OCI-LY1 (cell line): ENCODE measurements around the gene MTHFD1L.

Source experiments
- H2AFZ ChIP-seq: fragments of 200-600 bp; sonication (generic), shearing (Covaris generic); 2 replicates; pipeline ENCODE4 v1.6.0; 2014; ENCODE audit warnings: antibody characterized with exemption, mild to moderate bottlenecking, low read length
- H3F3A ChIP-seq: fragments of 200-600 bp; sonication (generic), shearing (Covaris generic); 2 replicates; pipeline ENCODE4 v1.6.0; 2014; ENCODE audit warnings: mild to moderate bottlenecking, antibody characterized with exemption, low read length, moderate library complexity; ENCODE audit not compliant: insufficient read depth
- H3K27ac ChIP-seq: fragments of 200-600 bp; sonication (generic); 2 replicates; pipeline ENCODE4 v1.5.1; 2014; ENCODE audit warnings: low read length, mixed run types, mild to moderate bottlenecking, low read depth; ENCODE audit not compliant: poor library complexity, severe bottlenecking
- H3K27me3 ChIP-seq: fragments of 200-600 bp; sonication (generic); 2 replicates; pipeline ENCODE4 v1.6.0; 2014; ENCODE audit warnings: antibody characterized with exemption, mild to moderate bottlenecking, low read length, moderate library complexity; ENCODE audit not compliant: insufficient read depth
- H3K36me3 ChIP-seq: fragments of 200-600 bp; sonication (generic); 2 replicates; pipeline ENCODE4 v1.6.1; 2014; ENCODE audit warnings: mild to moderate bottlenecking, antibody characterized with exemption, low read length, moderate library complexity, mixed read lengths; ENCODE audit not compliant: insufficient read depth
- H3K4me1 ChIP-seq: fragments of 200-600 bp; sonication (generic); 2 replicates; pipeline ENCODE4 v1.5.1; 2014; ENCODE audit warnings: mild to moderate bottlenecking, low read length, moderate library complexity; ENCODE audit not compliant: insufficient read depth, severe bottlenecking
- H3K4me2 ChIP-seq: fragments of 200-600 bp; sonication (generic), shearing (Covaris generic); 2 replicates; pipeline ENCODE4 v1.6.1; 2014; ENCODE audit warnings: low read length
- H3K4me3 ChIP-seq: fragments of 200-600 bp; sonication (generic); 2 replicates; pipeline ENCODE4 v1.5.1; 2014; ENCODE audit warnings: low read length, low read depth, mild to moderate bottlenecking, mixed read lengths; ENCODE audit not compliant: poor library complexity, severe bottlenecking
- H3K79me2 ChIP-seq: fragments of 200-600 bp; shearing (Covaris generic); 2 replicates; pipeline ENCODE4 v1.6.1; 2016; ENCODE audit warnings: mixed run types, low read length, mixed read lengths; ENCODE audit not compliant: insufficient read depth
- H3K9ac ChIP-seq: fragments of 200-600 bp; sonication (generic), shearing (Covaris generic); 2 replicates; pipeline ENCODE4 v1.6.1; 2014; ENCODE audit warnings: mild to moderate bottlenecking, low read length, mixed read lengths
- H3K9me2 ChIP-seq: fragments of 200-600 bp; sonication (generic), shearing (Covaris generic); 2 replicates; pipeline ENCODE4 v1.6.1; 2014; ENCODE audit warnings: low read depth, mild to moderate bottlenecking, low read length, mixed read lengths
- H3K9me3 ChIP-seq: fragments of 200-600 bp; shearing (Covaris generic); 2 replicates; pipeline ENCODE4 v1.6.1; 2014; ENCODE audit warnings: low read length, mixed read lengths
- H4K20me1 ChIP-seq: fragments of 200-600 bp; sonication (generic), shearing (Covaris generic); 2 replicates; pipeline ENCODE4 v1.6.0; 2016; ENCODE audit warnings: mild to moderate bottlenecking, low read length; ENCODE audit not compliant: insufficient read depth
- CTCF ChIP-seq: fragments of 200-600 bp; sonication (generic), shearing (Covaris generic); IDR thresholded peaks from 2 replicates; pipeline ENCODE4 v1.5.1; 2017; ENCODE audit warnings: mild to moderate bottlenecking, antibody characterized with exemption, low read length, moderate library complexity, mixed read lengths
- EZH2 ChIP-seq: fragments of 200-600 bp; sonication (generic), shearing (Covaris generic); IDR thresholded peaks from 2 replicates; pipeline ENCODE4 v1.8.0; 2017; ENCODE audit warnings: borderline replicate concordance, mixed run types, mild to moderate bottlenecking, antibody characterized with exemption, low read length, moderate library complexity, mixed read lengths

The MTHFD1L gene

GRCh38 chr6:150915880-150916265 is 50.4 kb downstream of the MTHFD1L start:
- Histone ChIP-seq H3K4me3 (no peak overlapping the region), H3K9ac (no peak overlapping the region), H3K79me2 (no peaks in the 10 kb centered on the region), H3K4me2 (no peak overlapping the region), H3K4me1 (no peaks in the 10 kb centered on the region), H3F3A (no peaks in the 10 kb centered on the region), H2AFZ (no peak overlapping the region), H3K27ac (no peak overlapping the region), H4K20me1 (no peaks in the 10 kb centered on the region), H3K36me3 (peaks cover 52% of the 10 kb centered on the region), H3K9me3 (no peaks in the 10 kb centered on the region), H3K9me2 (no peaks in the 10 kb centered on the region), H3K27me3 (no peaks in the 10 kb centered on the region)
- no peak for TF ChIP-seq CTCF
- TF ChIP-seq EZH2, result no peak

- H3K9me3 ChIP-seq, result no peaks in the 10 kb centered on the region
- H3K36me3 ChIP-seq, result peaks cover 48% of the 10 kb centered on the region
- no peak overlapping the region for H2AFZ ChIP-seq
- no peaks in the 10 kb centered on the region for H4K20me1 ChIP-seq
- TF ChIP-seq CTCF (no peak), EZH2 (no peak)
- no peaks in the 10 kb centered on the region for H3K79me2 ChIP-seq
- no peaks in the 10 kb centered on the region for H3K4me1 ChIP-seq
- H3K4me3 ChIP-seq, result no peak overlapping the region
- H3K4me2 ChIP-seq, result no peak overlapping the region
- H3K27me3 ChIP-seq, result no peaks in the 10 kb centered on the region
- H3K9ac ChIP-seq, result no peak overlapping the region
- no peaks in the 10 kb centered on the region for H3F3A ChIP-seq
- no peaks in the 10 kb centered on the region for H3K9me2 ChIP-seq
- H3K27ac ChIP-seq, result no peak overlapping the region
These were observed 54.4 kb downstream of the MTHFD1L start for GRCh38 chr6:150919938-150920337.

GRCh38 chr6:150922137-150922536 is 56.6 kb downstream of the MTHFD1L start:
- Histone ChIP-seq H3K9me3 (no peaks in the 10 kb centered on the region), H3F3A (no peaks in the 10 kb centered on the region), H3K36me3 (peaks cover 53% of the 10 kb centered on the region), H3K4me2 (no peak overlapping the region), H4K20me1 (no peaks in the 10 kb centered on the region), H2AFZ (no peak overlapping the region), H3K27ac (no peak overlapping the region), H3K4me3 (no peak overlapping the region), H3K27me3 (no peaks in the 10 kb centered on the region), H3K79me2 (no peaks in the 10 kb centered on the region), H3K9ac (no peak overlapping the region), H3K9me2 (no peaks in the 10 kb centered on the region), H3K4me1 (no peaks in the 10 kb centered on the region)
- TF ChIP-seq CTCF, result no peak
- no peak for TF ChIP-seq EZH2
